Memory B cell (primary cell): ENCODE data around the gene NLGN1.

Experiments used
- ATAC-seq: fragments of 150-1000 bp; cut with Tn5 transposase; 2 replicates; pipeline ENCODE4 v1.10.0; 2021; ENCODE audit warnings: low read depth, mild to moderate bottlenecking, moderate library complexity
- DNase-seq, 2 donors: peaks; one replicate each; pipeline ENCODE4 v3.0.0; 2022; ENCODE audit warnings: low spot score in 2 of 2
- H3K27ac Mint-ChIP-seq: one replicate; pipeline ENCODE4 v1.8.0; 2022; ENCODE audit warnings: mild to moderate bottlenecking, moderate library complexity, mixed read lengths
- H3K27me3 Mint-ChIP-seq: one replicate; pipeline ENCODE4 v1.8.0; 2022; ENCODE audit warnings: mixed read lengths
- H3K36me3 Mint-ChIP-seq: one replicate; pipeline ENCODE4 v1.8.0; 2022; ENCODE audit warnings: mild to moderate bottlenecking, mixed read lengths
- H3K4me1 Mint-ChIP-seq: one replicate; pipeline ENCODE4 v1.8.0; 2022; ENCODE audit warnings: mixed read lengths
- H3K4me3 Mint-ChIP-seq: one replicate; pipeline ENCODE4 v1.8.0; 2022; ENCODE audit warnings: mild to moderate bottlenecking, moderate library complexity, mixed read lengths
- H3K9me3 Mint-ChIP-seq: one replicate; pipeline ENCODE4 v1.8.0; 2022; ENCODE audit warnings: mixed read lengths

Gene NLGN1

DNA sequence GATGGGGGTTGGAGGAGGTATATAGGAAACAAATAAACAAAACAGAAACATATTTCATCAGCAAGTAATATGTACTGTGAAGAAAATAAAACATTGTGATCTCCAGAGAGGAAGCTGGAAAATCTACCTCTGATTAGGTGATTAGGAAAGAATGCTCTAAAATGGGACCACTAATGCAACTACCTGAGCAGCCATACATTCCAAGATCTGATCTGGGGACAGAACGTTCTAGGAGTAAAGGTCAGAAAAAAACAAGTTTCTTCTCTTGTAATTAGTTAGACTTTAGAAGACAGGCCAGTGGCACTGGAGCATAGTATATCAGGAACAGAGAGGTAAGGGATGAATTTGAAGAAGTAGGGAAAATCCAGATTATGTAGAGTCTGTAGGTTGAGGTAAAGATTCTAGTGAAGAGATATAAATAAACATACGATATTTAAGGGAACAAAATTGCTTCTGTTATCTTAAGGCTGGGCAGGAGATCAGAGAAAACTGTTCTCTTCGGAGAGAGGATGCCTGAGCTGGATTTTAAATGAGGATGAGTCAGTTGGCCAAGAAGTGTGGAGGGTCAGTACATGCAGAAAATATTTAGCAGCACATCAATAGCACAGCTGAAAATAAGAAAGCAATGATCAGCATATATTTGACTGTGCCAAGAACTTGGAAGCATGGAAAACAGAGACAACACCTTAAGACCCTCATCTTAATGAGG, 429.5 kb downstream of the NLGN1 start:
- no peaks in the 10 kb centered on the region for H3K36me3 Mint-ChIP-seq
- no peaks in the 10 kb centered on the region for H3K27me3 Mint-ChIP-seq
- H3K27ac Mint-ChIP-seq, result no peak overlapping the region
- ATAC-seq (no peak), DNase-seq (no peak)
- no peak overlapping the region for H3K4me3 Mint-ChIP-seq
- H3K9me3 Mint-ChIP-seq, result peaks cover 3% of the 10 kb centered on the region
- H3K4me1 Mint-ChIP-seq, result no peaks in the 10 kb centered on the region

DNA sequence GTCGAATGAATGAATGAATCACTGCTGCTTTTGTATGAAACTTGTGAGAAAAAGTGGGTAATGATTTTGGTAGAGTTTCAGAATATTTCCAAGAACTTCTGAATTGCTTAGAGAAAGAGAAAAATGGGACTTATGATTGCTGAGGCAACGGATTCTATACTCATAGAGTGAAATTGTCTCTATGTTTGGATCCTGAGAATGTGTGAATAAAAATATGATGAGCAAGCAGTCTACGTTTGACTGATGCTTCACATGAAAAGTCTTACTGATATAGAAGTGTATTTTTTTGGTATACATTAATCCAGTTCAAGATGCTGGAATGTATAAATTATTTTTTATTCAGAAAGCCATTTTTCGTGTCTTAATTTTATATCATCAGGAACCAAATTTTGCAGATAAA, 441.1 kb downstream of the NLGN1 start:
- H3K4me1 Mint-ChIP-seq, result no peaks in the 10 kb centered on the region
- no peak overlapping the region for H3K27ac Mint-ChIP-seq
- H3K36me3 Mint-ChIP-seq, result no peaks in the 10 kb centered on the region
- H3K27me3 Mint-ChIP-seq, result no peaks in the 10 kb centered on the region
- H3K4me3 Mint-ChIP-seq, result no peak overlapping the region
- ATAC-seq (no peak), DNase-seq (no peak)
- H3K9me3 Mint-ChIP-seq, result peaks cover 6% of the 10 kb centered on the region

DNA sequence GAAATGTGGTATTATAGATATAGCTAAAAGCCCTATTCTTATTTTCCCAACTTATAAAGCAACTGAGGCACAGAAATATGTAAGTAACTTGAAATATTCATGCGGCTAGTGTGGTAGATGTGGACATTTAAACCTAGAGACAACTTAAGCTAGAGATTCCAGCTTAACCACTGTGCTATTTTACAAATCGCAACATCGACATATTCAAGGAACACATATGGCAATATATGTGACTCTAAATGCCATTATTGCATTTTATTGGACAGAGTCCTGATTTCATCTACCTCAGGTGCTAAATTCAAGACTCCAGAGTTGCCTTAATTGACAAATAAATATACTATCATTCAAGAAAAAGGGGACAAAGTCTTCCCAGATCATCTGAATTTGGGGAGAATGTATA, 442.3 kb downstream of the NLGN1 start:
- ATAC-seq, result no peak
- DNase-seq, result no peak
- no peak overlapping the region for H3K4me3 Mint-ChIP-seq

DNA sequence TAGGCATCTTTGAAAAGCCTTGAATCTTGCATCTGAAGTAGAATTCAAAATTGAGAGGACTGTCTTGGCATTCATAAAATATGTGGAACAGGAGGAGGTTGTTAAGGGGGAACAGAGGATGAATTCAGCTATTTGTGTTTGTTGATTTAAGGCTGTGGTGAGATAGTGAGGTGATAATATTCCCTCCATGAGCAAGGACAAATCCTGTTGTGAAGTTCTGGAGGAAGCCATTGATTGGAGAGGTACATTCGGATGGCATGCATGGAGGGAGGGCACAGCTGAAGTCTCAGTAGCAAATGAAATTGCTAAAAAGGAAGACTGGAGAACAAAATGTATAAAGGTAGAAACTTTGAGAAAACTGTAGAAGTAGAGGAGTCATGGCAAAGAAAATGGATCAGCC, 443.8 kb downstream of the NLGN1 start:
- DNase-seq (no peak), ATAC-seq (no peak)
- peaks cover 7% of the 10 kb centered on the region for H3K9me3 Mint-ChIP-seq
- no peak overlapping the region for H3K4me3 Mint-ChIP-seq
- no peaks in the 10 kb centered on the region for H3K36me3 Mint-ChIP-seq
- no peaks in the 10 kb centered on the region for H3K27me3 Mint-ChIP-seq
- H3K4me1 Mint-ChIP-seq, result no peaks in the 10 kb centered on the region
- no peak overlapping the region for H3K27ac Mint-ChIP-seq

More for the DNA sequence above, 442.3 kb downstream of the NLGN1 start:
- Mint-ChIP-seq H3K9me3 (peaks cover 7% of the 10 kb centered on the region), H3K36me3 (no peaks in the 10 kb centered on the region), H3K27me3 (no peaks in the 10 kb centered on the region), H3K27ac (no peak overlapping the region), H3K4me1 (no peaks in the 10 kb centered on the region)

DNA sequence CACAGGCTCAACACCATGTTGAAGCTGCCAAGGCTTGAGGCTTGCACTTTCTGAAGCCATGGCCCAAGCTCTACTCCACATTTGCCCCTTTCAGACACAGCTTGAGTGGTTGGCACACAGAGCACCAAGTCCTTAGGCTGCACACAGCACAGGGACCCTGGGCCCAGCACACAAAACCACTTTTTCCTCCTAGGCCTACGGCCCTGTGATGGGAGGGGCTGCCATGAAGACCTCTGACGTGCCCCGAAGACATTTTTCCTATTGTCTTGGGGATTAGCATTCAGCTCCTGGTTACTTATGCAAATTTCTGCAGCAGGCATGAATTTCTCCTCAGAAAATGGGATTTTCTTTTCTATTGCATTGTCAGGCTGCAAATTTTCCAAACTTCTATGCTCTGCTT, 445.5 kb downstream of the NLGN1 start:
- Mint-ChIP-seq H3K36me3 (no peaks in the 10 kb centered on the region), H3K27ac (no peak overlapping the region), H3K27me3 (no peaks in the 10 kb centered on the region), H3K4me3 (no peak overlapping the region), H3K4me1 (no peaks in the 10 kb centered on the region), H3K9me3 (peaks cover 4% of the 10 kb centered on the region)
- ATAC-seq, result no peak
- DNase-seq, result no peak

DNA sequence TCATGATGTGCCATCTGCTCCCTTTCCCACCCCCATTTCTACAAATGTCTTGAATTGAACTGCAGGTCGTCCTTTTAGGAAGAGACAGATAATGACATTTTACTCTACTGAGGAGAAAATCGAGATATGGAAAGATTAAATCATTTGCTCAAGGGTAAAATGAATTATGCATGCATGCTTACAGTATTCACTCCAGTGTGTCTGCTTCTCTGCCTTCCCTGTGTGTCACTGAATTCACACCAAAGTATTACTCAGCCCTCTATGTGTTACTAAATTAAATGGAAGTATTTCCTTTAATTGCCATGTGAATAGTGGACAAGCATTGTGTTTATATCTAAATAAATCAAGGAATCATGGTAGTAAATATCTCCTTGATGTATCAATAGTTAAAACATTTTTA, 449.0 kb downstream of the NLGN1 start:
- no peaks in the 10 kb centered on the region for H3K4me1 Mint-ChIP-seq
- no peak overlapping the region for H3K27ac Mint-ChIP-seq
- H3K27me3 Mint-ChIP-seq, result no peaks in the 10 kb centered on the region
- DNase-seq (no peak), ATAC-seq (no peak)
- no peaks in the 10 kb centered on the region for H3K36me3 Mint-ChIP-seq
- H3K9me3 Mint-ChIP-seq, result peaks cover 1% of the 10 kb centered on the region
- H3K4me3 Mint-ChIP-seq, result no peak overlapping the region

DNA sequence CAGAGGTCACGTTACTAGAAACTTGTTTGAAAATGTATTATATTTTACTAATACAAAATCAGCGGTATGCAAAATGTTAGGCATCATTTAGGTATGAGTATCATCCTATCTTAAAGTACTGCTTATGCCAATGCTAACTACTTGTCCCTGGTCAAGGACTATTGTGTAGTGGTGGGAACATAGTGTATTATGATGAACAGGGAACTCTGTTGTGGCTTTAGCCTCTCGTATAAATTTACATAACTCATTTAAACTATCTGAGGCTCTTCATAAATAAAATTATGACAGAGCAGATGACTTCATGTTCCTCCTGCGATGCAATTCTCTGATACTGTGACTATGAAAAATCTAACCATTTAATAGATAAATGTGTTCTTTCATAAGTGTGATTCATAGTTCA, 451.9 kb downstream of the NLGN1 start:
- Mint-ChIP-seq H3K27ac (no peak overlapping the region), H3K4me3 (no peak overlapping the region), H3K36me3 (no peaks in the 10 kb centered on the region), H3K27me3 (no peaks in the 10 kb centered on the region), H3K9me3 (no peaks in the 10 kb centered on the region), H3K4me1 (no peaks in the 10 kb centered on the region)
- ATAC-seq (no peak), DNase-seq (no peak)

DNA sequence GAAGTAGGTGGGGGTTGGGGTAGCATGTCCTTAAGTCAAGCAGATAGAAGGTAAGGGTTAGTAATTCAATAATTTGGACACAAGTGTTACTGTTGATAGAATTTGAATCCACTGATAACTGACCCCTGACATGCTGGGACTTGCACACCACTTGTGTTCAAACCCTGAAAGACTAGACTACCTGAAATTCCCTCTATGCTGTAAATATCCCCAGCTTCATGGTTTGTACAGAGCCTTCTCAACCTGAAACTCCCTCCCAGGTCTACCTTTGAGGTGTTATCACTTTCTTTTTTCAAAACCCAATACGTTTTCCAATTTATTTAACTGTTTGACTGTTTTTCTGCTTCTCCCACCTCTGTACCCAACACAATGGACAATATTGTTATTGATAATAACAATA, 459.6 kb downstream of the NLGN1 start:
- Mint-ChIP-seq H3K36me3 (no peaks in the 10 kb centered on the region), H3K4me3 (no peak overlapping the region), H3K9me3 (no peaks in the 10 kb centered on the region), H3K27me3 (no peaks in the 10 kb centered on the region), H3K27ac (no peak overlapping the region), H3K4me1 (no peaks in the 10 kb centered on the region)
- ATAC-seq (no peak), DNase-seq (no peak)

DNA sequence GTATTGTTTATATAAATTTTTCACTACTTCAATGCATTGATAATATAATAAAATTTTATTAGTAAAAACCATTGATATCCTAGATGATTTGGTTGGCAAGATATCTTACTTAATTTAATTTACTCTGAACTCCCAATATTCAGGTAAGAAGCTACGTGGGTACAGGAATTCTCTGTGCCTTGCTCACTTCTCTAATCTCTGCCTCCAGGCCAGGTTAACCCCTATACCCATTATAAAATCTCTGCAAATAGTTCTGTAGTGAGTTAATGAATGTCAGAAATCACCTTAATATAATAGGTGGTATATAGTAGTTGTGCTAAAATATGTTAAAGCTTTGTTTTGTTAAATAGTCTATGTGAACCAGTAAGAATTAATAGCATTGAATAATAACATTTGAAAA, 465.2 kb downstream of the NLGN1 start:
- no peaks in the 10 kb centered on the region for H3K27me3 Mint-ChIP-seq
- H3K4me3 Mint-ChIP-seq, result no peak overlapping the region
- no peak overlapping the region for H3K27ac Mint-ChIP-seq
- no peak for DNase-seq
- ATAC-seq, result no peak
- peaks cover 1% of the 10 kb centered on the region for H3K9me3 Mint-ChIP-seq
- H3K36me3 Mint-ChIP-seq, result no peaks in the 10 kb centered on the region
- H3K4me1 Mint-ChIP-seq, result no peaks in the 10 kb centered on the region

DNA sequence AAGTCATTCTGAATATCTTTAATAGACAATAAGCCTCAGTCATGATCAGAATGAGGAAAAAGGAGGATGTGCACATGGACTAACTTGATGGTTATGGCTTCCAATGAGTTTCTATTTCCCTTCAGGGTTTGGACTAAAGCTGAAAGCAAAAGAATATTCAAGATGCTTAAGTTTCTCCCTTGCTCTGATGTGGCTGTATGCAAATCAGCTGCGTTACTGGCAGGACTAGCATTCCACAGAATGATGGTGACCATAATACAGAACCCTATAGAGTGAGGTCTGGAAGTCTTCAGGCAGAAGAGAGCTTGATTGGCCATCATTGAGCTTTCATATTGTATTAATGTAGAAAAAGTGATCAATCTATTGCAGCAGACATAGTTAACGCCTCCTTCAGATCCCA, 466.0 kb downstream of the NLGN1 start:
- Mint-ChIP-seq H3K9me3 (peaks cover 2% of the 10 kb centered on the region), H3K4me1 (no peaks in the 10 kb centered on the region), H3K36me3 (no peaks in the 10 kb centered on the region), H3K27me3 (no peaks in the 10 kb centered on the region), H3K4me3 (no peak overlapping the region), H3K27ac (no peak overlapping the region)
- ATAC-seq (no peak), DNase-seq (no peak)

DNA sequence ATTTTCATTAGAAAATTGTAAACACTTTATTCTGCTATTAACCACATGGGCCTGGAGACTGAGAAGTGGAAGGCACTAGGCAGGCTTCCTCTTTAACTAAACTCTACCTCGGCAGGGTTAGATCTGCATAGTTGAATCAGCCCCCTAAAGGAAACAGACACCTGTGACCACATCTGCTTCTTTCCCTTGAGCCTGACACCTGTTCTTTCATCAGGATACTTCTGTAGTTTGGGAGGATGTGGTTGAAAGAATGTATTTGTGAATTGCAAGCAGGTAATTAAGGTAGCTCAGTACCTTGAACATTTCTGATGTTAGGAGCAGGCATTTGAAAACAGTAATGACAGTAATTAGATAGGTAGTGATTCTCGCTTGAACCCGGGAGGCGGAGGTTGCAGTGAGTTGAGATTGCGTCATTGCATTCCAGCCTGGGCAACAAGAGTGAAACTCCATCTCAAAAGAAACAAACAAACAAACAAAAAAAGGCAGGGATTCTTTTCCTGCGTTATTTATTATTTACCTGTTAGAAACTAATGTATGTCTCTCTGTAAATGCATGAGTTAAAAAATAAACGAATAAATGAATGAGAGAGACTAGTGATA, 468.5 kb downstream of the NLGN1 start:
- H3K4me1 Mint-ChIP-seq, result no peaks in the 10 kb centered on the region
- peaks cover 2% of the 10 kb centered on the region for H3K9me3 Mint-ChIP-seq
- DNase-seq, result no peak
- ATAC-seq, result no peak
- H3K27ac Mint-ChIP-seq, result no peak overlapping the region
- no peaks in the 10 kb centered on the region for H3K36me3 Mint-ChIP-seq
- no peaks in the 10 kb centered on the region for H3K27me3 Mint-ChIP-seq
- no peak overlapping the region for H3K4me3 Mint-ChIP-seq

DNA sequence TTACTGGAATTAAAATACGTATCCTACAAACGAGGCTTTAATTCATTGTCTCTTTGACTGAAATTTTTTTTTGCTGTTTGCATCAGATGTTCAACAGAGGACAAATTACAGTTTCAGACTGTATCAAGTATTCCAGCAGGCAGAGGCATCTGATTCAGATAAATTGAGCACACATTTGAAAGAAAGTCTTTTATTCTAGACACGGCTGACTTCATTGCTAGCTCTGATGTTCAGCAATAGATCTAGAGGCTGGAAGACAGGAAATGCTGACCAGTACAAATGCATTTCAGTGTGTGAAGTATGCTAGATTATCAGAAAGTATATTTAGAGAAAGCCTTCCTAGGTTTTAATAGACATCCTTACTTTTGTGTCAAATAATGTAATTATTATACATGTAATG, 472.2 kb downstream of the NLGN1 start:
- H3K4me1 Mint-ChIP-seq, result no peaks in the 10 kb centered on the region
- H3K27me3 Mint-ChIP-seq, result no peaks in the 10 kb centered on the region
- ATAC-seq, result no peak
- no peak overlapping the region for H3K27ac Mint-ChIP-seq
- no peak overlapping the region for H3K4me3 Mint-ChIP-seq
- DNase-seq, result no peak
- H3K36me3 Mint-ChIP-seq, result no peaks in the 10 kb centered on the region
- H3K9me3 Mint-ChIP-seq, result peaks cover 1% of the 10 kb centered on the region

DNA sequence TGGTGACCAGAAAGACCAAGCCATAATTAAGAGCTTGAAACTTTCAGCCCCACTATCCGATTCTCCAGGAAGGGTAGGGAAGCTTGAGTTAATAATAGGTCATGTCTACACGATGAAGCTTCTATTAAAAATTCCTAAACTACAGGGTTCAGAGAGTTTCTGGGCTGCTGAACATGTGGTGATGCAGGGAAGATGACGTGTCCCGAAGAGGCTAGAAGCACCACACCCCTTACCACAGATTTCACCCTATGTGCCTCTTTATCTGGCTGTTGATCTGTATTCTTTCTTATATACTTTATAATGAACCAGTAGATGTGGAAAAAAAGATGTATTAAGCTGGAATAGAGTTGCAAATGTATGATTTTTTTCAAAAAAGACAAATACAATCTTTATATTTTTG, 473.4 kb downstream of the NLGN1 start:
- no peak overlapping the region for H3K27ac Mint-ChIP-seq
- H3K4me1 Mint-ChIP-seq, result no peaks in the 10 kb centered on the region
- H3K36me3 Mint-ChIP-seq, result no peaks in the 10 kb centered on the region
- H3K4me3 Mint-ChIP-seq, result no peak overlapping the region
- DNase-seq (no peak), ATAC-seq (no peak)
- H3K9me3 Mint-ChIP-seq, result peaks cover 1% of the 10 kb centered on the region
- no peaks in the 10 kb centered on the region for H3K27me3 Mint-ChIP-seq

DNA sequence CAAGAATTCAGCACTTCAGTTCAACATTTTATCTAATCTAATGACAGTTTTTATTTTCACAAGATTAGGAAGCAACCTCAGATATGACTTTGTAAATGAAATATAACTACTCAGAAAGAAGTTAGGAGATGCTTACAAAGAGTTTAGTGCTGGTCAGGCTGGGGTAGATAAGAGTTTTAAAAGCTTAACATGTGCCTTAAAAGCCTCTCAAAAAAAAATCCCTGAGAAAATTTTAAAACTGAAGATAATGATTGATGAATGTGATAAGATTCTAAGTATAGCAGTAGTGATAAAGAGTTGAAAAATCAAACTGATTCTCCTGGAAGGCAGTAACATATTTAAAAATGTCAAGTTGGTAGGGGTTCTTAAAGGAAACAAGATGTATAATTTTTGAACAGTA, 478.2 kb downstream of the NLGN1 start:
- DNase-seq (no peak), ATAC-seq (no peak)
- Mint-ChIP-seq H3K4me1 (no peaks in the 10 kb centered on the region), H3K9me3 (no peaks in the 10 kb centered on the region), H3K27ac (no peak overlapping the region), H3K27me3 (no peaks in the 10 kb centered on the region), H3K4me3 (no peak overlapping the region), H3K36me3 (no peaks in the 10 kb centered on the region)

DNA sequence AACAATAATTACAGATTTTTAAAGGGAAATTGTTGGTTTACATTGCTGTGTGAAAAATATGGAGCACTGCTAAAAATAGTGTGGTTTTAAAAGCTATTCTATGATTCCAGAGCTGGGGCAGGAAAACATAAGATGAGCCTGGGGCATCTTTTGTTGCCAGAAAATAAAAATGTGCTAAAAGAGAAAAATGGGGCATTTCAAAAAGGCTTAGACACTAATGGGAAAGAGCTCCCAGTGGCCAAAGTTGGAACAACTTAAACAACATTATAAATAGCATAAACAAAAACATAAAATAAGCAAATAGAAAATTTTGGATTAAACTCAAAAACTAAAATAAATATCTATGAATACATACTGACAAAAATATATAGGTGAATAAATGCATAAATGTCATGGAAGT, 478.9 kb downstream of the NLGN1 start:
- no peaks in the 10 kb centered on the region for H3K4me1 Mint-ChIP-seq
- H3K9me3 Mint-ChIP-seq, result no peaks in the 10 kb centered on the region
- H3K36me3 Mint-ChIP-seq, result no peaks in the 10 kb centered on the region
- ATAC-seq, result no peak
- DNase-seq, result no peak
- no peak overlapping the region for H3K27ac Mint-ChIP-seq
- H3K27me3 Mint-ChIP-seq, result no peaks in the 10 kb centered on the region
- no peak overlapping the region for H3K4me3 Mint-ChIP-seq
